Inferior parietal cortex (tissue), 1 donor: ENCODE data around the gene CTNNAL1.
A peak's percentile ranks its signal among the peaks of the same experiment; 100 is the strongest.

Source experiments
- DNase-seq: peaks from one replicate; pipeline ENCODE4 v3.0.0-alpha.2; 2016; ENCODE audit errors: extremely low spot score

CTNNAL1 gene

DNA sequence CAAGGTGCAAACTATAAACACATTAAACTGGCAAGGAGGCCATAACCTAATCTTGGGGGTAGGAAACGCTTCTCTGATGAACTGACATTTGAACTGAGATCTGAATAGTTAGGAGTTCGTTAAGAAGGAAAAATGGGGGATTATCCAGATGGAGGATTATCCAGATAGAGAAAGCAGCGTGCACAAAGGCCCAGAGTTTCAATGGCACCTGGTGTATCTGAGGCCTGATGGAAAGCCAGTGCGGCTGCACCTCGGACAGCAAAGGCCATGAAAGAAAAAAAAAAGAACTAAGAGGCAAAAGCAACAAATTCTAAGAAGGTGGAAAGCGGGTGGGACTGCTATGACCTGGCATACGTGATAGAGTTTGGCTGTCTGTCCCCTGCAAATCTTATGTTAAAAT is 13.0 kb upstream of the CTNNAL1 start:
- no peak for DNase-seq

GRCh38 chr9:109022873-109023272 is 9.6 kb upstream of the CTNNAL1 start:
- no peak for DNase-seq

GRCh38 chr9:109020581-109021511 is 7.5 kb upstream of the CTNNAL1 start:
- no peak for DNase-seq

DNA sequence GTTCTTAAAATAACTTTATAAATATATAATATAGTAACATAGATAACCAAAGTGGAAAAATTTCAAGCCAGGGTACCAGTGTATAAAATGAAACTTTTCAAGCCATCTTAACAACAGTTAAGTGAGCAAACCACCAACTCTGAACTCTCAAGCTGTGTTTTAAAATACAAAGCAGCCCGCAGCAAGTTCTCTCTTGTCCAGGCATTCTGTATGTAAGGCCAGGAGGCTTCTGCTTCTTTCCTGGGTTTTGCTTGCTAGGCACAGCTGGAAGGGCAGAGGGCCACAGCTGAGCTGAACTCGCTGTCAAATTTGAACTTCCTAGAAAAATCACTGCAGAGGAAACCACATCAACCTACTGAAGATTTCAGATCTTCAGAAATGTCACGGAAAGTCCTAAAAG is 6.8 kb upstream of the CTNNAL1 start:
- no peak for DNase-seq

- no peak for DNase-seq
Observed at GRCh38 chr9:109019420-109019819, 6.1 kb upstream of the CTNNAL1 start.

DNA sequence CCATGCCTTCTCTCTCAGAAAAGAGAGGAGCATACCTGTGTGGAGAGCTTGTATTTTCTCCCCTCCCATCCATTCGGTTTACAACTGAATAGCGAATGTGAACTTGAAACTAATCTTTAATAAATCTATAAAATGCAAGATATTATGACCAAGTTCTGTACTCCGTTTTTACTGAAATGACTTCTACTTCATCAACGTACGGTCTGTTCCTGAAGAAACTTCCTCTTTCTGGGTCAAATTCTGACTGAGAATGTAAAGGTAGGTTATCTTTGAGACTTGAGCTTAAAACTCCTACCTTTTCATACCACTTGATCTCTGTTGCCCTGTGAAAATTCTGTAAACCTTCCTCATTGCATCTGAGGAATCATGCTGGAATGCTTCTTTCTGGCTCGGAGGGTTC is 4.2 kb upstream of the CTNNAL1 start:
- no peak for DNase-seq

DNA sequence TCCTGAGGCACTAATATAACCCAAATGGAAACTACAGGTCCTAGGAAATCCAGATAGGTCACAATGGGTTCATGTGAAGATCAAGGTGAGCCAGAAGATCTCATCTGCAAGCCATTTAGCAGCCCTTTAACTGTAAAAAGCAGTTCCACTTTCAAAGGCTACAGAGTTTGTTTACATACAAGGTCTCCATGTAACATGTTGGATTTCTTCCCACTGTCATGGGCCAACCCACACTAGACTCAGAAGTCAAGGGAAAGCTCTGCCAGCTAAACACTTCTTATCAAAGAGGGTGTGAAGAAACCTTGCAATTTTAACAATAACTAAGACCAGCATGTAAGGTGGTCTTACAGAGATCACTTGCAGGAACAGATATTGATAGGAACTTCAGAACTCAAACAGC is 3.8 kb upstream of the CTNNAL1 start:
- no peak for DNase-seq

- no peak for DNase-seq
Observed at GRCh38 chr9:109016132-109016531, 2.8 kb upstream of the CTNNAL1 start.

- no peak for DNase-seq
Observed at GRCh38 chr9:109014608-109015280, 1.4 kb upstream of the CTNNAL1 start.

DNA sequence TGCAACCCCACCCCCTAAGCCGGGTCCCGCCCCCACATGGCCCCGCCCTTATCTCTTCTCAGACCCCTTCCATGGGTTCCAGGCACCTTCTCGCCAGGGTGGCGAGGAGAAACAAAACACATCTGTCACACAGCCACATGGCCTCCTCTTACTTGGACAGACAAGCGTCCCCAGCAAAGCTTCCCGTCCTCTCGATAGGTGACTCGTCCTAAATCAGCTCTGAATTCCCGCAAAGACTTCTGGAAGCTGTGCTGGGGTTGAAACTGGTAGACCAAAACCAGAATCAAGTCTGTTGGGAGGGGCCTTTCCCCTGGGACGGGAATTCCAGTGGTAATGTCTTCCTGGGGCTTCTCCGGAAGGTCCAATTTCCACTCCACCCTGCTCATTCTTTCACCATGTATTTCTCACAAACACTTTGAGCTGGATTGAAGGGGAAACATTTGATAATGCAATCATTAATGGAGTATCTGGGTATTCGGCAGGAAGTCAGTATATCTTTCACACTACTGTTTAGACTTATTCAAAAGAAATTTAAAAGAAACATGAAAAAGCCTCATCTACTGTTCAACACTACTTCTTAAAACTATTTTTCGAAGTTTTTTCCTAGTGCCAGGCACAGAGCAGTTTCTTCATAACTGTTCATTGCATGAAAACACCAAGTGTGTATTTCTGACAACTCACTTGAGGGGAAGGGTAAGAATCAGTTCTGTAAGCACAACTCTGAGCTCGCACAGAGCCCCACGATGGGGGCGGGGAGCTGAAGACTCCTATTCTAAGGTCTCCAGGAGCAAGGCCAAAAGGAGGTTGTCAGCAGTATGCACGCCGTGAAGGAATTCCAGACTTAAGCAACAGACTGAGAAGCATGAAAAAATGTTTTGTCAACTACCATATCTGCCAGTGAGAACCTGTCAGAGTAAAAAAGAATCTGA is 644 bp upstream of the CTNNAL1 start:
- peak; percentile 64 for DNase-seq

DNA sequence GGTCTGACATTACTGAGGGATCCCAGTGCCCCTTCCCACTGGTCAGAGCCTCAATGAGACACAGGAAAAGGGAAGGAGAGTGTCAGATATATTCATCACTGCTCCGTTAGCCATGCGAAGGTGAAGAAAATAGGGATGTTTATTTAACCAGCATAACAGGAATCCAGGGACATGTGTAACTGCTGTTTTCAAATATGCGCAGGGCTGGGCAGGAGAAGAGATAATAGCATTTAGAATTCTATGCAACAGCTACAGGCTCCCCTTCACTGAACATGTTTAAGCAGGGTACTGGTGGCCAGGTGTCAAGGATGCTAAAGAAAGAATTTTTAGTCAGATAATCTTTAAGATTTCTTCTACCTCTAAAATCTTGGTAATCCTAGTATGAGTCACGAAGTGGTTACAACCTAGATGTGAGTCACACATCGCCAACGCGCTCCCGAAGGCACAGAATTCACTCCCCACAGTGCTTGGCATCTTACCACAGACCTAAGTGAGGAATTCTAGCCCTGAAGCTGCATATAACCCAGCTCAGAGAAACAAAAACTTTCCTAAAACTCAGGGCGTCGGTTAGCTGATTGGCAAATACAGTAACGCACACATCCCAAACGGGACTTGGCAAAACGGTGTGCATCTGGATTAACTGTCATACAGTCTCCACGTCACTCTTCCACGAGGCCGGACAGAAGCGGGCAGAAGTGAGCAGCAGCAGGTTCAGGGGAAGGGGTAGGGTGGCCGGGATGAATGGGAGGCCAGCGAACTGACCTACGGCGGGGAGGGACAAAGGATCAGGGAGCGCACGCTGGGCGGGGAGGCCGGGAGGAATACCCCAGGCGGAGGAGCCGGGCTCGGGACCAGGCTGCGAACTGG is 1.1 kb downstream of the CTNNAL1 start:
- peak; percentile 72 for DNase-seq

GRCh38 chr9:109011231-109011671 is 2.0 kb downstream of the CTNNAL1 start:
- peak; percentile 15 for DNase-seq

DNA sequence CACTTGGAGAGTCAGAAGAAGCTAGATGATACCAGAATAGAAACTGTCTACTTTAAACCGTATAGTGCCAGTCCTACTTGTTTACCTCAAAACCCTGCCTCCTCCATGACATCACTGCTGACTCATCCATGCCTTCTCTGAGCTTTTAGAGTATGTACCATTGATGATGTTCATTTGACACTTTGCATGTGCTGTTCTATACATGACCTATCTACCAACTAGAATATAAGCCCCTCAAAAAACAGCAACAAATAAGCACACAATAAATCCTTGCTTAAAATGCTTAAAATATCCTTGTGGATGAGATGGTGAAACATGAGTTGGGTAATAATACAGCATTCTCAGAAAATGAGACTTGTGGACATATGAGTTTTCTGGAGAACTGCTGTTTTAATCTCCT is 2.6 kb downstream of the CTNNAL1 start:
- no peak for DNase-seq

DNA sequence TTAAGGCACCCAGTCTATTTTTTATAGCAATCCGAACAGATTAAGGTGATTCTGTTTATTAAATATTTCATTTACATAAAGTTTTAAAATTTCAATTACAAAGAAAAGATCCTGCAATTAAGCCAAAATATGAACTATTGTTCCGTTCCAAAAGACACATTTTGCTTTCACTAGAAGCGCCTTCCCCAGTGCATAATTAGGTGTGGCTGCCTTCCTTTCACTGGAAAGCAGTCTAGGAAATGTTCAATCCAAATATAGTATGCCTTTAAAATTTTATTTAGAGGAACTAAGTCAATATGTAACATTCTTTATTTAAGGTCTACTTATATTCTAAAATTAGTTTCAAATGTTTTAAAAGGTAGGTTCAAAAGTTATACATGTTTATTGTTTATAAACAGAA is 7.6 kb downstream of the CTNNAL1 start:
- DNase-seq = no peak

DNA sequence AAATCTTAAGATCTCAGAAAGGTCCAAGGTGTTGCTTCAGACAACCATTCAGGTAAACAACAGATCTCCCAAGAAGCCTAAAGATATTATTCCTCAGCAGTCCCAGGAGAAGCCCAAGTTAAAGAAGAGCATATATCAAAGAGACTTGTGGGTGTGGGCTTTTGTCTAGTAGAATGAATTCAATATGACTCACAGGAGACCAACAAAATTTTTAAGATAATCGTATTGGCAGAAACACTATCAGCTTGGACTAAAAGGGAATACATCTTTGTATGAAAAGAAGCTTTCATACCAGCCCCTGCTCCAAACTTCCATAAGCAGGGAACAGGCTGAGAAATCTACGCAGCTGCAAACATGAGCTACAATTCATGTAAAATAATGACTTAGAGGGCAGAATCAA is 10.2 kb downstream of the CTNNAL1 start:
- DNase-seq = no peak

DNA sequence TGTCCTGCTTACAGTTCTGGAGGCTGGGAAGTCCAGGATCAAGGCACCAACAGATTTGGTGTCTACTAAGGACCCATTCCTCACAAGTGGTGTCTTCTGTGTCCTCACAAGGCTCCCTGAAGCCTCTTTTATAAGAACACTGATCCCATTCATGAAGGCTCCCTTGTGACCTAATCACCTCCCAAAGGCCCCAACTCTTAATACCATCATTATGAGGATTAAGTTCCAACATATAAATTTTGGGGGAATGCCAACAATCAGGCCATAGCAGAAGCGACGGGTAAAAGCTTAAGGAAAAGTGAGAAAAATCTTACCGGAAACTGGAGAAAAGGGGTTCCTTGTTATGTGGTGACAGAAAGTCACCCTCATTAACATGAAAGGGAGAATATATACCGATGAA is 11.2 kb downstream of the CTNNAL1 start:
- no peak for DNase-seq

GRCh38 chr9:109001275-109001676 is 12.0 kb downstream of the CTNNAL1 start:
- DNase-seq = no peak

DNA sequence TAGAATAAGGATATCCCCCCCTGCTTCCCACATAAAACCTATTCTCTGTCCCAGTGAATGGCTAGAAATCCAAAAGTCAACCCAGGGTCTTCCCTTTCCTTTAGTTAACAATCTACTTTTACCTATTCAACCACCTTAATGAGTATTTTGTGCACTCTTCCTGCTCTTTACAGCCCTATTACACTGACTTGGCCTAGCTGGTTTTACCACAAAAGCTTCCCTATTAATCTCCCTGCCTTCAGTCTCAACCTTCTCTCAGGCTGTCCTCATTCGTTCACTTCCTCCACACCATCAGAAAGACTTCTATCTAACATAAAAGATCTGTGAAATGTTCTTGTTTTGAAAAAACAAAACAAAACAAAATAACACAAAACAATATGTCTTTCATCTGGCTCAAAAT is 16.2 kb downstream of the CTNNAL1 start:
- DNase-seq = no peak

DNA sequence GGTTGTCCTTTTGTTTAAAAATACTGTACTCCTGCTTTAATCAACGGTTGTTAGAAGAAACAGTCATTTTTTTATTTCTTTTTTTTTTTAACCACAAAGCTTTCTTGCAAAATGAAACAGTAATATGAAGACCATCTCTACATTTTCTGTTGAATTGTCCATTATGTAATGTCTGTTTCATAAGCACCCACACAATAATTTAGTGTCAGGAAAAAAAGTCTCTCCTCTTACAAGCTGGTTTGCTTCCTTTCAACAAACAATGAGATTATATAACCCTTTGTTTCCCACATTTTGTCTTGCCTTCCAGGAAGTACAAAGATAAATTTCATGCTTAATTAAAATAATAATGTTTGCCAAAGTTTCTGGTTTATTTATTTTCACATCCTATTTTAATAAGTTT is 16.7 kb downstream of the CTNNAL1 start:
- DNase-seq = peak; percentile 17

GRCh38 chr9:108994695-108995094 is 18.6 kb downstream of the CTNNAL1 start:
- no peak for DNase-seq

DNA sequence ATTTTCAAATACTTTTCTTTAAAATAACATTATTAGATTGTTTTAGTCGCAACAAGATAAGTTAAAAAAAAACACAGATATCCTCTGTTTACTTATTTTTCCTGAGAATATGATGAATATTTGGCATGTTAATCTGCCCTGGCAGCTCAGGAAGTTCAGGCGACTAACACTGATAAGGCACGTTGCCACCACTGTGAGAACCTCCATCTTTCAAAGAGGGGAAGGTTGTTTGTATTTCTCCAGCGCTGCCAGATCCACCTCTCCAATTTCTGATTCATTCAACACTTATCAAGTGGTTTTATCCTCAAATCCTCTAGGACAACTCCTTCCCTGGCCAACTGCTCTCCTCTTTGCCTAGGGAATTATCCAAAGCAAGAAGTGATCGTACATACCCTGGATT is 21.8 kb downstream of the CTNNAL1 start:
- DNase-seq = no peak
